Breast epithelium (tissue), 3 donors: ENCODE results near the gene CARD8.
A peak's percentile ranks its signal among the peaks of the same experiment; 100 is the strongest.

Experiments used
- POLR2AphosphoS5 ChIP-seq, 3 donors: sonication (generic); formaldehyde crosslinking; IDR thresholded peaks; one replicate each; pipeline ENCODE4 v1.6.1; 2017; ENCODE audit warnings: antibody characterized with exemption in 3 of 3
- TF ChIP-seq, protein P1 (sequence below), 3 donors: fragments of 450-650 bp; IDR thresholded peaks; one replicate each; pipeline ENCODE4 v1.5.1; 2016 to 2017; ENCODE audit warnings: antibody characterized with exemption in 3 of 3, mild to moderate bottlenecking in 3 of 3, moderate library complexity in 3 of 3

DNA sequence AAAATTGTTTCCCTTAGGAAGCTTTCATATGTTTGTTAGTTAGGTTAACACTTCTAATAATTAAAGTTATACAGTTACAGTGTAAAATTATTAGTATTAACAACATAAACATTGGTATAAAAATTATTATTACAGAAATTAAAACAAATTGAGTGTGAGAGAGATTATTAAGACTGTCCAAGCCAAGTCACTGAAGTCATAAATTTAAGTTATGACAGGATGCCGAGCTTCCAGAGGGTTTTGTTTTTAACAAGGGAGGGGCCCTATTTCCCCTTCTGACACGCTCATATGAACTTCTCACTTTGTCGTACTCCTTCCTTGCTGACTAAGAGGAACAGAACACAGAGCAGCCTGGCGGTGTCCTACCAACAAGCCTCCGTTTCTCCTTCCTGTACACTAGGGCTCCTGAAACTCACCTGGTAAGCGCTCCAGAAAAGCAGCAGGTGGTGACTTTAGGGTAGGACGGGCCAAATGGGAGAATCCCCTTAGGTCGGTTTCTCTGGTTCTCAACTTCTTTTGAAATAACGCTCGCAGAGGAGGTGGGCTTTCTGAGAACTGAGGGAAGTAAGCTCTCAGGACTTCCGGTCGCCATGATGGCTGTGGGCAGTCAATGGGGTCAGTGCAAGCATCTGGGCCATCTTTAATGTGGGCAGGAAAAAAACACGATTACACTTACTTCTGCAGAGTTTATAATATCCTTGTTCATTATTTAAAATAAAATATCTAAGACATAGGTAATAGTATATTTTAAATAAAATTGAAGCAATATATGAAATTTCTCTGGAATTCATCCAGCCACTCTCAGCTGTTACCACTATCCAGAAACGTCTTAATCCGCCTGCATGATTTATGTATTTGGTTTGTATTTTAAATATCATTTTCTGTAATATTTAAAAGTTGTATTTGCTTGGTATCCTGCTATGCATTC, at the start of gene CARD8:
- peak; percentile 31 to 54 (median 34) for TF ChIP-seq POLR2AphosphoS5 (IDR thresholded peaks at IDR 0.05)
- TF ChIP-seq, protein P1, sequence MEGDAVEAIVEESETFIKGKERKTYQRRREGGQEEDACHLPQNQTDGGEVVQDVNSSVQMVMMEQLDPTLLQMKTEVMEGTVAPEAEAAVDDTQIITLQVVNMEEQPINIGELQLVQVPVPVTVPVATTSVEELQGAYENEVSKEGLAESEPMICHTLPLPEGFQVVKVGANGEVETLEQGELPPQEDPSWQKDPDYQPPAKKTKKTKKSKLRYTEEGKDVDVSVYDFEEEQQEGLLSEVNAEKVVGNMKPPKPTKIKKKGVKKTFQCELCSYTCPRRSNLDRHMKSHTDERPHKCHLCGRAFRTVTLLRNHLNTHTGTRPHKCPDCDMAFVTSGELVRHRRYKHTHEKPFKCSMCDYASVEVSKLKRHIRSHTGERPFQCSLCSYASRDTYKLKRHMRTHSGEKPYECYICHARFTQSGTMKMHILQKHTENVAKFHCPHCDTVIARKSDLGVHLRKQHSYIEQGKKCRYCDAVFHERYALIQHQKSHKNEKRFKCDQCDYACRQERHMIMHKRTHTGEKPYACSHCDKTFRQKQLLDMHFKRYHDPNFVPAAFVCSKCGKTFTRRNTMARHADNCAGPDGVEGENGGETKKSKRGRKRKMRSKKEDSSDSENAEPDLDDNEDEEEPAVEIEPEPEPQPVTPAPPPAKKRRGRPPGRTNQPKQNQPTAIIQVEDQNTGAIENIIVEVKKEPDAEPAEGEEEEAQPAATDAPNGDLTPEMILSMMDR (IDR thresholded peaks at IDR 0.05), result peak in 2 of 3 donors; percentile 23 to 35
